Measurements from ENCODE around the gene TCF4. TPM values are rescaled to one million over a fixed set of nuclear protein-coding genes. Genes with fewer than 3 reads are reported as not detected.

The TCF4 gene
- total RNA-seq, 1 donor from 2014 or later = 15.7 TPM

DNA sequence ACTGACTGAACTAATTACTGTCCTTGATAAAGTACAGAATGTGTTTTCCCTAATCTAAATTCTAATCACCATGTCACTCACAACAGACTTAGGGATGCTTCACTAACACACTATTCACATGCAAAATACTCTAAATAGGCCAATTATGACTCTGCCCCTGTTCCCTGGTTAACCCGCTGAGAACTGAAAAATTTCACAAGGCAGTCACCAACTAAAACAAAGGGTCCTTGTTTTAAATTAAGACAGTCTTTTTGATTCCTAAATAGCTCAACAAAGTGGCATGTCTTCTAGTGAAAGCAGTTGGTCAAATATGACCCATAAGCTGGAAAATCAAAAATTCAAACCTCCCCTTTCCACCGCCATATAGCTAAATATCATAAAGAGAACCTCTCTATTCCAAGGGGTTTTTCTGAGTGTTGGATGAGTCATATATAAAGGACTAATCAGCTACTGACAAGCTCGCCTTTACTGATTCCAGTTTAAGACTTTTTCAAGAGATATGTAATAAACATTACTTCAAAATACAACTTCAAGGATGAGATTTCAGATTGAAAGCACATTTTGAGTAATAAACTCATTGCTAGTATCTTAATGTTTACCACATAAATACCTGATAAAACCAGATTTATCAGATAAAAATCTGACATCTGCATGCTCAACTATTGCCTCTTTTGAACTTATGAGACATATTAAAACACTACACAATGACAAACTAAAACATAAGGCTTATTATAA lies 235.8 kb downstream of the TCF4 start:
- DNase-seq (ENCODE audit: low read depth) = no peak
- H3K4me3 ChIP-seq (ENCODE audit: low read depth, low read length) = no peak overlapping the region
- TF ChIP-seq, protein P1, sequence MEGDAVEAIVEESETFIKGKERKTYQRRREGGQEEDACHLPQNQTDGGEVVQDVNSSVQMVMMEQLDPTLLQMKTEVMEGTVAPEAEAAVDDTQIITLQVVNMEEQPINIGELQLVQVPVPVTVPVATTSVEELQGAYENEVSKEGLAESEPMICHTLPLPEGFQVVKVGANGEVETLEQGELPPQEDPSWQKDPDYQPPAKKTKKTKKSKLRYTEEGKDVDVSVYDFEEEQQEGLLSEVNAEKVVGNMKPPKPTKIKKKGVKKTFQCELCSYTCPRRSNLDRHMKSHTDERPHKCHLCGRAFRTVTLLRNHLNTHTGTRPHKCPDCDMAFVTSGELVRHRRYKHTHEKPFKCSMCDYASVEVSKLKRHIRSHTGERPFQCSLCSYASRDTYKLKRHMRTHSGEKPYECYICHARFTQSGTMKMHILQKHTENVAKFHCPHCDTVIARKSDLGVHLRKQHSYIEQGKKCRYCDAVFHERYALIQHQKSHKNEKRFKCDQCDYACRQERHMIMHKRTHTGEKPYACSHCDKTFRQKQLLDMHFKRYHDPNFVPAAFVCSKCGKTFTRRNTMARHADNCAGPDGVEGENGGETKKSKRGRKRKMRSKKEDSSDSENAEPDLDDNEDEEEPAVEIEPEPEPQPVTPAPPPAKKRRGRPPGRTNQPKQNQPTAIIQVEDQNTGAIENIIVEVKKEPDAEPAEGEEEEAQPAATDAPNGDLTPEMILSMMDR (IDR thresholded peaks at IDR 0.05; ENCODE audit: insufficient read depth, low read length, poor library complexity, severe bottlenecking) = no peak
- H3K27me3 ChIP-seq (ENCODE audit: control insufficient read depth, insufficient read depth, low read length) = no peaks in the 10 kb centered on the region
- no peaks in the 10 kb centered on the region for H3K36me3 ChIP-seq (ENCODE audit: control insufficient read depth, insufficient read depth, low read length)

DNA sequence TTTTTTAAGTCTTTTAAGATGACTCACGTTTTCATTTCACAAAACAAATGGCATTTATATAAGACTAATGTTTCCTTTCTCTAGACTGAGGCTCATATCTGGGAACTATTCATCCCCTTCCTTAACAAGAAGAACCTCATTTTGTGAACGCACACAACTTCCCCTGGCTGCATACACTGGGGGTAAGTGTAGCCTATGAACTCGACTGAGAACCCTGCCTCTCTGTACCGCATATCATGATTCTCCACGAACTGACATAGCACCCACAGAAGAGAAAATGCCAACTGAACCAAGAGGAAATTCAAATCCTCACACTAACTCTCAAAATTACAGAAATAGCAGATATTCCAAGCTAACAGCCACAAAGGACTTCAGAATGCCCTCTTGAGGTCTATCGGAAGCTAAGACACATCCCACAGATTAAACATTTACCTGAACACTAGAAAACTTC lies 236.7 kb downstream of the TCF4 start:
- Histone ChIP-seq H3K4me3 (ENCODE audit: low read depth, low read length) (no peak overlapping the region), H3K36me3 (ENCODE audit: control insufficient read depth, insufficient read depth, low read length) (no peaks in the 10 kb centered on the region), H3K27me3 (ENCODE audit: control insufficient read depth, insufficient read depth, low read length) (no peaks in the 10 kb centered on the region)
- TF ChIP-seq, protein P1 (IDR thresholded peaks at IDR 0.05; ENCODE audit: insufficient read depth, low read length, poor library complexity, severe bottlenecking) = no peak
- DNase-seq (ENCODE audit: low read depth) = no peak

DNA sequence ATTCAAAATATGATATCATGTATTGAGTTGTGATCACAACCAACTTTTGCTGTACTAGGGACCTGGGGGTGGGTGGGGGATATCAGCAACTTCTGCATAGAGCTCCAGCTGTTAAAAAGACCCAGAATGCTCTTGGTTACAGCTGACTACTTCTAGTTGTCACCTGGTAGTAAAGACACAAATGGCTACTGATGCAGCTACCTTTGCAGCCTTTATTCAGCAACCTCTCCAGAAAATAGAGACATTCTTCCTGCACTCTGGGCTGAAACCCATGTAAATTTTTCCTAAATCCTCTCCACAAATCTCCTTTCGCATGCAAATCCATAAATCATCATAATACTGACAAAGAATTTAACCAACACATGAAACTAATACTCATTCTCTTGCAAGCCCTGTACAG lies 238.3 kb downstream of the TCF4 start:
- DNase-seq (ENCODE audit: low read depth) = no peak
- no peaks in the 10 kb centered on the region for H3K27me3 ChIP-seq (ENCODE audit: control insufficient read depth, insufficient read depth, low read length)

DNA sequence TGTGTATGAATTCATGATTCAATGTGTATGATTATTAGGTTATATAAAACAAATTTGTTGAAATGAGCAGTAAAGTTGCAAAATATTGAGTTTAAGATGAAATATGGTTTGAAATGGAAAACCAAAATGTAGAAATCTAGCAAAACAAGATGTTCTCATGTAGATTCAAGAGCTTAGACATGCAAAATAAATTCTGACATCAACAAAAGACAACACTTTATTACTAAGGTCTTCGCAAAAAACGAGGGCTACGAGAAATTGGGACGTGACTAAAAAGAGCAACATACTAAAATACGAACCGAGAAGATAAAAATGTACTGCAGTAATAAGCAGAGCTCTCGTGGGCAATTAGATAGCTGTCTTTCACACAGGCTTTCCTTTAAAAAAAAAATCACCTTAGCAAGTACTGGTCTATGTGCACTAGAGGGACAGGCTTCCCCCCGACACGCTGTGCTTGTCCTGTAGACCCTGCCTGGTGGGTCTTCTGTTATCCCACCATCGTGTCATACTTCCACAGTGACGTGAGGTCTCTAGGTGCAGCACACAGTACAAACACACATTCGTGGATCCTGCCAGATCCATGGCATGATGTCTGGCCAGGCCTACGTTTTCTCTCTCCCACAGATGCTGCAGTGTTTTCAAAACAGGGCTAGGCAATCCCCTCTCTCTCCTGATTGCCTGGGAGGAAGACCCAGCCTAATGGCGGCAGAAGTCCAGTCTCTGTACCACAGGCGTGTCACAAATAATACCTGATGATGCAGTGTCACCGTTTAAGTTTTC lies 240.8 kb downstream of the TCF4 start:
- TF ChIP-seq, protein P1 (IDR thresholded peaks at IDR 0.05; ENCODE audit: insufficient read depth, low read length, poor library complexity, severe bottlenecking) = no peak
- no peak for DNase-seq (ENCODE audit: low read depth)
- Histone ChIP-seq H3K4me3 (ENCODE audit: low read depth, low read length) (no peak overlapping the region), H3K36me3 (ENCODE audit: control insufficient read depth, insufficient read depth, low read length) (no peaks in the 10 kb centered on the region), H3K27me3 (ENCODE audit: control insufficient read depth, insufficient read depth, low read length) (no peaks in the 10 kb centered on the region)

More for the DNA sequence above, 238.3 kb downstream of the TCF4 start:
- no peak overlapping the region for H3K4me3 ChIP-seq (ENCODE audit: low read depth, low read length)
- TF ChIP-seq, protein P1 (IDR thresholded peaks at IDR 0.05; ENCODE audit: insufficient read depth, low read length, poor library complexity, severe bottlenecking) = no peak
- no peaks in the 10 kb centered on the region for H3K36me3 ChIP-seq (ENCODE audit: control insufficient read depth, insufficient read depth, low read length)

DNA sequence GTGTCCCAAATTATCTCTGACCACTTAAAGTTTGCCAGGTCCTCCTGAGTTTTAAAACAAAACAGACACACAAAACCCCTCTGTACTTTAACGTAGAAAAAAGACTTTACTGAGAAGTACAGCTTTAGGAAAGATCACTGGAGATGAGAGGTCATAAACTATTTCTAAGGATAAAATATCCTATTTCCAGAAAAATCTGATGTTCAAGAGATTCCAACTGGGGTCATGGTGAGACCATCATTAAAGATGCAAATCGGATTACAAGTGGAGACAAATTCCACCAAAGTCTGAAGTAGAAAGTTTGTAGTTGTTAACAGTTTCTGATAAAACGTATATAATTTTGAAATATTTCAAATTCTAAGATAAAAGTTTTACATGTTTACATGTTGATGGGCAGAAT lies 241.6 kb downstream of the TCF4 start:
- TF ChIP-seq, protein P1 (IDR thresholded peaks at IDR 0.05; ENCODE audit: insufficient read depth, low read length, poor library complexity, severe bottlenecking) = no peak

More for the DNA sequence above, 241.6 kb downstream of the TCF4 start:
- Histone ChIP-seq H3K36me3 (ENCODE audit: control insufficient read depth, insufficient read depth, low read length) (no peaks in the 10 kb centered on the region), H3K4me3 (ENCODE audit: low read depth, low read length) (no peak overlapping the region), H3K27me3 (ENCODE audit: control insufficient read depth, insufficient read depth, low read length) (no peaks in the 10 kb centered on the region)
- DNase-seq (ENCODE audit: low read depth) = no peak

Measured in kidney epithelial cell (primary cell).